ENCODE results near the gene UQCRHL. TPM values are rescaled to one million over a fixed set of nuclear protein-coding genes. Genes with fewer than 3 reads are reported as not detected.

Gene UQCRHL
- total and polyA plus RNA-seq, 2 of the 8 experiments (the other 6 are each of a cell fraction or from before 2014, with no cell fraction given): 3.7 to 3.9 TPM

GRCh38 chr1:15758953-15759661 lies 48.3 kb downstream of the UQCRHL start (continued):
- TF ChIP-seq EZH2 (IDR thresholded peaks at IDR 0.05; ENCODE audit: low read depth, low read length, severe bottlenecking): no peak
- no peak for TF ChIP-seq RXRA (IDR thresholded peaks at IDR 0.05; ENCODE audit: insufficient read depth, low read depth, low read length)
- peak; percentile 65 for TF ChIP-seq TAF7 (optimal IDR thresholded peaks at IDR 0.05; ENCODE audit: borderline replicate concordance, low read depth, low read length)
- TF ChIP-seq EGR1 (IDR thresholded peaks at IDR 0.05; ENCODE audit: borderline replicate concordance, low read depth, low read length): no peak
- TF ChIP-seq TAF1 (IDR thresholded peaks at IDR 0.05; ENCODE audit: low read depth, low read length): peak; percentile 30; the same call in 1 of the 2 replicates
- TF ChIP-seq GABPA (IDR thresholded peaks at IDR 0.05; ENCODE audit: borderline replicate concordance, insufficient read depth, low read length): no peak
- 0 out of 2 replicates have a peak, but pooled peaks have one; percentile 16 for TF ChIP-seq E2F6 (IDR thresholded peaks at IDR 0.05)
- no peak for TF ChIP-seq BCL11A (IDR thresholded peaks at IDR 0.05; ENCODE audit: low read depth in 2 of 2, low read length in 2 of 2)
- no peak for TF ChIP-seq FOSL1 (IDR thresholded peaks at IDR 0.05; ENCODE audit: insufficient read depth, low read depth, low read length)
- no peak for TF ChIP-seq BACH1 (IDR thresholded peaks at IDR 0.05; ENCODE audit: low read length)
- TF ChIP-seq KDM4A (IDR thresholded peaks at IDR 0.05; ENCODE audit: low read depth, low read length, severe bottlenecking): peak; percentile 51

Data from H1 (cell line).